Measurements from ENCODE around the gene EFCAB8.

The EFCAB8 gene

DNA sequence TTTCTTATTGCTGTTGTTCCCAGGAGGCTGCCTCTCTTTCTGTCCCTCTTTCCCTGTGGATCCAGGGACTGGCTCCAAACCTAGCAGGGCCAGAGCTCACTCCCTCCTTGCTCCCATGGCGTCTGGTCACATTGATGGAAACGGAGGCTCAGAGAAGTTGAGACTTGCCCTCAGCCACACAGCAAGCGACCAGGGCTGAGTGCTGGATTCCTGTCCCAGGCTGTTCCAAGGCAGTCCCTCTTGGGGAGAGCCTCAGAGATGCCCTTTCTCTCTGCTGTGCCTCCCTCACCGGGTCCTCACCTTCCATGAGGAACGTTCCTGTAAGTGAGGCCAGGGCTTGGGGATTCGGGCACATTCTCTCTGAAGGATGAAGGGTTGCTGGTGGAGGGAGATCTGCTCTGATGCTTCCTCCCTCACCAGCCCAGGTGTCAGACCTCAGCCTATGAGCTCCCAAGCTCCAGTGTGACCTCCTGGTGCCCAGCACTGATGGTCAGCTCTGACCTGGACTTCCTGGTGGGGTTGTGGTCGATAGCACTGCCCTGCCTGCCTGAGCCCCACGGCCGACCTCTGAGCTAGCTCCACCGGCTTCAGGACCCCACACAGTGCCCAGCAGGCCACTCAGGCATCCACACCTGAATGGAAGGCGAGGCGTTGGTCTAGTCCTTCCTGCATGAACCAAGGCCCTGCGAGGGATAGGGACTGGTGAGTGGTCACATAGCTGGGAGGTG lies 118.7 kb downstream of the EFCAB8 start:
- TF ChIP-seq, protein P1, sequence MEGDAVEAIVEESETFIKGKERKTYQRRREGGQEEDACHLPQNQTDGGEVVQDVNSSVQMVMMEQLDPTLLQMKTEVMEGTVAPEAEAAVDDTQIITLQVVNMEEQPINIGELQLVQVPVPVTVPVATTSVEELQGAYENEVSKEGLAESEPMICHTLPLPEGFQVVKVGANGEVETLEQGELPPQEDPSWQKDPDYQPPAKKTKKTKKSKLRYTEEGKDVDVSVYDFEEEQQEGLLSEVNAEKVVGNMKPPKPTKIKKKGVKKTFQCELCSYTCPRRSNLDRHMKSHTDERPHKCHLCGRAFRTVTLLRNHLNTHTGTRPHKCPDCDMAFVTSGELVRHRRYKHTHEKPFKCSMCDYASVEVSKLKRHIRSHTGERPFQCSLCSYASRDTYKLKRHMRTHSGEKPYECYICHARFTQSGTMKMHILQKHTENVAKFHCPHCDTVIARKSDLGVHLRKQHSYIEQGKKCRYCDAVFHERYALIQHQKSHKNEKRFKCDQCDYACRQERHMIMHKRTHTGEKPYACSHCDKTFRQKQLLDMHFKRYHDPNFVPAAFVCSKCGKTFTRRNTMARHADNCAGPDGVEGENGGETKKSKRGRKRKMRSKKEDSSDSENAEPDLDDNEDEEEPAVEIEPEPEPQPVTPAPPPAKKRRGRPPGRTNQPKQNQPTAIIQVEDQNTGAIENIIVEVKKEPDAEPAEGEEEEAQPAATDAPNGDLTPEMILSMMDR (IDR thresholded peaks at IDR 0.05), result no peak
- peak in 1 of 2 donors; percentile 48 for DNase-seq

DNA sequence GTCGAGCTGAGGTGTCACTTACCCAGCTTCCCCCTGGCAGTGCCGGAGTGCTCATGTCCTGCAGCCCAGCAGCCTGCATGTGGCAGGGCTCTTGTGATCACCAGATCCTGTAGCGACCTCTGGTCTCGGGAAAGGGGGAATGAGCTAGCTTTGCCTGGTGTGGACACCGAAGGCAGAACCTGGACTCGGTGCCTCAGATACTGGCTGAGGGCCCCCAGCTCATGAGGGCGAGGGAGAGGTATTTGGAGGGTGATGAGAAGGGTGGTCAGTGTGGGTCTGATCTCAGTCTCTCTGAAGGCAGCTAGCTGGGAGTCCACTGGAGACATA lies 119.2 kb downstream of the EFCAB8 start:
- H3K4me1 ChIP-seq, result no peaks in the 10 kb centered on the region
- TF ChIP-seq, protein P1 (IDR thresholded peaks at IDR 0.05), result no peak
- no peak for DNase-seq
- no peaks in the 10 kb centered on the region for H3K36me3 ChIP-seq
- H3K4me3 ChIP-seq, result no peak overlapping the region
- H3K9me3 ChIP-seq, result no peaks in the 10 kb centered on the region
- intact Hi-C loops (cut with DNase I; ENCODE audit: low total_unique reads), result no loop called here
- peaks cover 0 to 16% of the 10 kb centered on the region in 2 donors for H3K27me3 ChIP-seq
- H3K27ac ChIP-seq, result no peak overlapping the region

More for the DNA sequence above, 118.7 kb downstream of the EFCAB8 start:
- Histone ChIP-seq H3K27ac (no peak overlapping the region), H3K4me1 (no peaks in the 10 kb centered on the region), H3K36me3 (no peaks in the 10 kb centered on the region), H3K9me3 (no peaks in the 10 kb centered on the region), H3K27me3 (peaks cover 0 to 16% of the 10 kb centered on the region in 2 donors), H3K4me3 (no peak overlapping the region)
- intact Hi-C loops (cut with DNase I; ENCODE audit: low total_unique reads), result no loop called here

DNA sequence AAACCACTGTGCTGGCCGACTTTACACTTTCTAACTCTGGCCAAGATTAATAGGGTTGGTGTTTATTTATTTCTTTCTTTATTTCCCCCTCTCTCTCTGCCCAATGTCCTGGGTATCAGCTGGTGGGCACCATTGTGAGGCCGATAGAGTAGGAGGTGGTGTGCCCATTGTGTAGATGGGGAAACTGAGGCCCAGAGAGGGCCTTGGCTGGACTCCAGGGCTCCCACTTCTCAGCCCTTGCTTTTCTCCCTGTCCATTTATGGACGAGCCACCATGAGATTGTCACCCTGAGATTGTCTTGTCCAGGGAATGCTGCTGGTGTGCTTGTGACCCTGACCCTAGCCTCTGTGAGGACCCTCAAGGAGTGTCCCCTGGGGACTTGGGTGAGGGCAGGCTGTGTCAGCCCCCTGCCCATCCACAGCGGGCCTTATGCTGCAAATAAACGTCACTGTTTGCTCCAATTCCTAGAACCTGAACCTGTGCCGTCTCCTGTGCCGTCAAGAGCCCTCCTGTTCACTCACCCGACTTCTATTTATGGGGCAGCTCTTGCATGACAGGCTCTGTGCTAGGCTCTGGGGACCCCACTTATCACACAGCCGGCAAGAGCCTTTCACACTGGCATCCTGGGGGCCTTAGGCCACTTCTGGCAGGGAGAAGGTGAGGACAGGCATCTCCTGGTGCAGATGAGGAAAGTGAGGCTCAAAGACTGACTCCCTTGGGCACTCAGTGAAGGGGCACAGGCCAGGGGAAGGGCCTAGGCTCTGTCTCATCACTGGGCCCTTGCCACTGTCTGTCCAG lies 120.7 kb downstream of the EFCAB8 start:
- Histone ChIP-seq H3K27ac (no peak overlapping the region), H3K4me1 (no peaks in the 10 kb centered on the region), H3K4me3 (no peak overlapping the region), H3K36me3 (no peaks in the 10 kb centered on the region), H3K27me3 (peaks cover 0 to 16% of the 10 kb centered on the region in 2 donors), H3K9me3 (no peaks in the 10 kb centered on the region)
- TF ChIP-seq, protein P1 (IDR thresholded peaks at IDR 0.05), result no peak
- intact Hi-C loops (cut with DNase I; ENCODE audit: low total_unique reads), result no loop called here
- peak in 1 of 2 donors; percentile 44 for DNase-seq

DNA sequence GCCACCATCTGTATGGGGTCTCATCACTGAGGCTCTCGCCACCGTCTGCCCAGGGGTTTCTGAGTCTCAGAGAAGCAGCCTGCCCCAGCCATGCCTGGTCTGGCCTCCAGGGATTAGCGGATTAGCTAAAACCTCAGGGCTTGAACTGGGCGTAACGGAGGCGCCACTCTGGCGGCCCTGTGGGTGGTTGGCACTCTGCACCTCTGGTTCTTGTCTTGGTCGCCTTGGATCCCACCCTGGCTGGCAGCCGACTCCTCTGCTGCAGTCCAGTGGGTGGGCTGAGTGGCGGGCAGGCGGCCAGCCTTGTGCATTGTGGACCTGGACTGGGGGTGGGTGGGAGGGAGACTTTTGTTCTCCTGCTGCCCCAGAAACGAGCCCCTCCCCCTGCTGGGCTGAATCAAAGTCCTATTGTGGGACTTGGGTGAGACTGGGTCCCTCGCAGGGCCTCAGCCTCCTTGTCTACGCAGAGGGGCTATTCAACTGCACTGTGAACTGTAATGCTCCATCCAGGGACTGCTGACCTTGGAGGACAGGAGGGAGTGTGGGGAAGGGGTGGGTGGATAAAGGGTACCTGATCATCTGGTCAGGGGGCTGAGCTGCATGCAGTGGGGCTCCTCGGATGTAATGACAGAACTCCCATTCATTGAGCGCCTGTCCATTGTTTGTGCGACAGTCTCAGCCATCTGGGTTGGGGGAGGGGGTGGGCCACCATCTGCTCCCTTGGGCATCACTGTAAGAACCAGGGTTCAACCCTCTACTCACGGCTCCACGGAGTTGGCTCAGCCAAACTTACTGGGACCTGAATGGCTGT lies 121.6 kb downstream of the EFCAB8 start:
- Histone ChIP-seq H3K4me1 (no peaks in the 10 kb centered on the region), H3K4me3 (no peak overlapping the region), H3K27ac (no peak overlapping the region), H3K9me3 (no peaks in the 10 kb centered on the region), H3K27me3 (peaks cover 0 to 23% of the 10 kb centered on the region in 2 donors), H3K36me3 (no peaks in the 10 kb centered on the region)
- intact Hi-C loops (cut with DNase I; ENCODE audit: low total_unique reads), result no loop called here
- TF ChIP-seq, protein P1 (IDR thresholded peaks at IDR 0.05), result no peak
- DNase-seq, result peak in 1 of 2 donors; percentile 61

DNA sequence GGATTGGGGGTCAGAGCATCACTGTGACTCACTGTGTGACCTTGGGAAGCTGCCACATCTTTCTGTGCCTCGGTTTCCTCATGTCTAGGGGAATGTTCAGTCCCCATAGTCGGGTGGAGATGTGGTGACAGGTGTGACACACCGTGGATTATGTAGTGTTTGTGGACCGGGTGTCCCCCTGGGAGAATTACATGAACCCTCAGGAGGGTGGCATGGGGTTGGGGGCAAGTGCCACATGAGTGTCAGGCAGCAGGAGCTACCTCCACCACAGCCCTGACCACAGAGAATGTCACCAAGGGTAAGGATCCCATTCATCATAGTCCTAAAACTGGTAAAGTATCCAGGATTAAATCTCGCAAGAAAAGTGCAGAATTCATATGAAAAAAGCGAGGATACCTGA lies 122.3 kb downstream of the EFCAB8 start:
- Histone ChIP-seq H3K4me3 (no peak overlapping the region), H3K27me3 (peaks cover 0 to 23% of the 10 kb centered on the region in 2 donors), H3K4me1 (no peaks in the 10 kb centered on the region), H3K27ac (no peak overlapping the region), H3K36me3 (no peaks in the 10 kb centered on the region), H3K9me3 (no peaks in the 10 kb centered on the region)
- peak in 1 of 2 donors; percentile 19 for DNase-seq
- TF ChIP-seq, protein P1 (IDR thresholded peaks at IDR 0.05), result no peak
- intact Hi-C loops (cut with DNase I; ENCODE audit: low total_unique reads), result no loop called here
